GM23338 (cell line): ENCODE results near the gene DNM2. TPM values are rescaled to one million over a fixed set of nuclear protein-coding genes. Genes with fewer than 3 reads are reported as not detected.

Experiments
- ATAC-seq: fragments of 200-7000 bp; cut with Tn5 transposase; 3 replicates; pipeline ENCODE4 v1.9.1; 2020
- DNase-seq: peaks from one replicate; pipeline ENCODE4 v3.0.0-alpha.2; 2015; ENCODE audit warnings: low spot score
- H2AFZ ChIP-seq: fragments of 200-600 bp; sonication (generic); 2 replicates; pipeline ENCODE4 v1.8.0; 2016; ENCODE audit warnings: antibody characterized with exemption, mild to moderate bottlenecking, moderate library complexity
- H3F3A ChIP-seq: fragments of 200-600 bp; sonication (generic); replicated peaks from 2 replicates; pipeline ENCODE4 v1.8.0; 2017; ENCODE audit warnings: antibody characterized with exemption, mixed run types, low read depth
- H3K27ac ChIP-seq: fragments of 200-600 bp; sonication (generic); 2 replicates; pipeline ENCODE4 v1.6.1; 2016; ENCODE audit warnings: low read depth
- H3K27me3 ChIP-seq: fragments of 200-600 bp; sonication (generic); 2 replicates; pipeline ENCODE4 v1.8.0; 2016; ENCODE audit warnings: mild to moderate bottlenecking, mixed run types, moderate library complexity; ENCODE audit not compliant: insufficient read depth
- H3K36me3 ChIP-seq: fragments of 200-600 bp; sonication (generic); 2 replicates; pipeline ENCODE4 v1.8.0; 2016; ENCODE audit warnings: mild to moderate bottlenecking; ENCODE audit not compliant: insufficient read depth
- H3K4me1 ChIP-seq: fragments of 200-600 bp; sonication (generic); 2 replicates; pipeline ENCODE4 v1.8.0; 2016; ENCODE audit warnings: mild to moderate bottlenecking, moderate library complexity; ENCODE audit not compliant: insufficient read depth
- H3K4me2 ChIP-seq: fragments of 200-600 bp; sonication (generic); 2 replicates; pipeline ENCODE4 v1.7.1; 2017; ENCODE audit warnings: mixed run types
- H3K4me3 ChIP-seq: fragments of 200-600 bp; sonication (generic); 2 replicates; pipeline ENCODE4 v1.6.1; 2016; ENCODE audit warnings: mixed run types
- H3K79me2 ChIP-seq: fragments of 200-600 bp; sonication (generic); replicated peaks from 2 replicates; pipeline ENCODE4 v1.8.0; 2017; ENCODE audit warnings: mild to moderate bottlenecking; ENCODE audit not compliant: insufficient read depth
- H3K9me2 ChIP-seq: fragments of 200-600 bp; sonication (generic); 2 replicates; pipeline ENCODE4 v1.8.0; 2017; ENCODE audit not compliant: insufficient read depth
- H4K20me1 ChIP-seq: fragments of 200-600 bp; sonication (generic); replicated peaks from 2 replicates; pipeline ENCODE4 v1.8.0; 2017; ENCODE audit warnings: mild to moderate bottlenecking; ENCODE audit not compliant: insufficient read depth
- H3K27ac Mint-ChIP-seq: 2 replicates; pipeline ENCODE4 v1.8.0; 2020; ENCODE audit warnings: inconsistent platforms, mild to moderate bottlenecking, moderate library complexity, mixed read lengths
- H3K27me3 Mint-ChIP-seq: 3 replicates; pipeline ENCODE4 v1.8.0; 2022; ENCODE audit warnings: low read depth, mild to moderate bottlenecking, moderate library complexity, mixed read lengths, inconsistent platforms; ENCODE audit not compliant: insufficient read depth, poor library complexity
- H3K36me3 Mint-ChIP-seq: 3 replicates; pipeline ENCODE4 v1.8.0; 2021; ENCODE audit warnings: low read depth, mild to moderate bottlenecking, inconsistent platforms, moderate library complexity, mixed read lengths
- H3K4me1 Mint-ChIP-seq: 3 replicates; pipeline ENCODE4 v1.8.0; 2020; ENCODE audit warnings: mild to moderate bottlenecking, inconsistent platforms, mixed read lengths
- H3K4me3 Mint-ChIP-seq: 3 replicates; pipeline ENCODE4 v1.8.0; 2021; ENCODE audit warnings: moderate library complexity, mild to moderate bottlenecking, inconsistent platforms, mixed read lengths
- H3K9me3 Mint-ChIP-seq: 3 replicates; pipeline ENCODE4 v1.8.0; 2020; ENCODE audit warnings: moderate library complexity, mild to moderate bottlenecking, inconsistent platforms, mixed read lengths
- CREB1 ChIP-seq: fragments of 250-450 bp; sonication (Bioruptor Pico); IDR thresholded peaks from 2 replicates; pipeline ENCODE4 v1.5.0; 2020; ENCODE audit warnings: low read depth, mild to moderate bottlenecking, moderate library complexity
- EZH2 ChIP-seq: fragments of 200-600 bp; sonication (generic); IDR thresholded peaks from one replicate; pipeline ENCODE4 v1.8.0; 2017; ENCODE audit warnings: antibody characterized with exemption, mild to moderate bottlenecking, low read depth; ENCODE audit not compliant: unreplicated experiment
- EZH2phosphoT487 ChIP-seq: fragments of 200-600 bp; sonication (generic); IDR thresholded peaks from one replicate; pipeline ENCODE4 v1.8.1; 2018; ENCODE audit warnings: antibody characterized with exemption; ENCODE audit not compliant: unreplicated experiment
- JUNB ChIP-seq: IDR thresholded peaks from one replicate; pipeline ENCODE4 v1.6.1; 2016; ENCODE audit warnings: antibody characterized with exemption; ENCODE audit not compliant: unreplicated experiment
- NANOG ChIP-seq: IDR thresholded peaks from 2 replicates; pipeline ENCODE4 v1.6.1; 2016; ENCODE audit warnings: antibody characterized with exemption, borderline replicate concordance
- POLR2AphosphoS5 ChIP-seq: IDR thresholded peaks from 2 replicates; pipeline ENCODE4 v1.6.1; 2016; ENCODE audit warnings: antibody characterized with exemption, low read depth
- STAT1 ChIP-seq: IDR thresholded peaks from one replicate; pipeline ENCODE4 v1.6.1; 2016; ENCODE audit warnings: antibody characterized with exemption; ENCODE audit not compliant: unreplicated experiment
- ZNF331 ChIP-seq: fragments of 250-450 bp; sonication (Bioruptor Pico); IDR thresholded peaks from 2 replicates; pipeline ENCODE4 v1.5.0; 2020; ENCODE audit warnings: low read depth, mild to moderate bottlenecking, moderate library complexity
- polyA plus RNA-seq: library from polyadenylated mRNA; unstranded; fragments of >200 nt; fragmentation: Nextera tagmentation; extraction: Ambion mirVana; gene quantifications from 2 replicates; pipeline ENCODE4 v1.2.1, GENCODE V29; 2016
- total RNA-seq: library from RNA; depleted of rRNA; stranded (reverse); fragments of >200 nt; shearing (Covaris generic); gene quantifications from 2 replicates; pipeline ENCODE4 v1.2.3, GENCODE V29; 2014
- TF ChIP-seq, protein P1 (sequence below): IDR thresholded peaks from one replicate; pipeline ENCODE4 v1.6.1; 2018; ENCODE audit warnings: antibody characterized with exemption; ENCODE audit not compliant: unreplicated experiment
- TF ChIP-seq, protein P2 (sequence below), 2 experiments: fragments of 200-600 bp in 1 of 2; sonication (generic) in 1 of 2; conservative IDR thresholded peaks; 2 replicates each; pipeline versions ENCODE4 v1.5.1 to v1.6.1; 2016 to 2017; ENCODE audit warnings: antibody characterized with exemption in 2 of 2, low read depth in 2 of 2, mild to moderate bottlenecking in 2 of 2, moderate library complexity in 1 of 2

The DNM2 gene
- total and polyA plus RNA-seq, 2 experiments from 2014 or later = 40.7 to 138 TPM

GRCh38 chr19:10789866-10790265 is 72.0 kb downstream of the DNM2 start (continued):
- TF ChIP-seq, protein P1, sequence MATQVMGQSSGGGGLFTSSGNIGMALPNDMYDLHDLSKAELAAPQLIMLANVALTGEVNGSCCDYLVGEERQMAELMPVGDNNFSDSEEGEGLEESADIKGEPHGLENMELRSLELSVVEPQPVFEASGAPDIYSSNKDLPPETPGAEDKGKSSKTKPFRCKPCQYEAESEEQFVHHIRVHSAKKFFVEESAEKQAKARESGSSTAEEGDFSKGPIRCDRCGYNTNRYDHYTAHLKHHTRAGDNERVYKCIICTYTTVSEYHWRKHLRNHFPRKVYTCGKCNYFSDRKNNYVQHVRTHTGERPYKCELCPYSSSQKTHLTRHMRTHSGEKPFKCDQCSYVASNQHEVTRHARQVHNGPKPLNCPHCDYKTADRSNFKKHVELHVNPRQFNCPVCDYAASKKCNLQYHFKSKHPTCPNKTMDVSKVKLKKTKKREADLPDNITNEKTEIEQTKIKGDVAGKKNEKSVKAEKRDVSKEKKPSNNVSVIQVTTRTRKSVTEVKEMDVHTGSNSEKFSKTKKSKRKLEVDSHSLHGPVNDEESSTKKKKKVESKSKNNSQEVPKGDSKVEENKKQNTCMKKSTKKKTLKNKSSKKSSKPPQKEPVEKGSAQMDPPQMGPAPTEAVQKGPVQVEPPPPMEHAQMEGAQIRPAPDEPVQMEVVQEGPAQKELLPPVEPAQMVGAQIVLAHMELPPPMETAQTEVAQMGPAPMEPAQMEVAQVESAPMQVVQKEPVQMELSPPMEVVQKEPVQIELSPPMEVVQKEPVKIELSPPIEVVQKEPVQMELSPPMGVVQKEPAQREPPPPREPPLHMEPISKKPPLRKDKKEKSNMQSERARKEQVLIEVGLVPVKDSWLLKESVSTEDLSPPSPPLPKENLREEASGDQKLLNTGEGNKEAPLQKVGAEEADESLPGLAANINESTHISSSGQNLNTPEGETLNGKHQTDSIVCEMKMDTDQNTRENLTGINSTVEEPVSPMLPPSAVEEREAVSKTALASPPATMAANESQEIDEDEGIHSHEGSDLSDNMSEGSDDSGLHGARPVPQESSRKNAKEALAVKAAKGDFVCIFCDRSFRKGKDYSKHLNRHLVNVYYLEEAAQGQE = no peak
- TF ChIP-seq EZH2 (no peak), ZNF331 (CRISPR knock-in tag) (no peak), EZH2phosphoT487 (no peak), CREB1 (CRISPR knock-in tag) (no peak), STAT1 (no peak), JUNB (no peak)
- TF ChIP-seq, protein P2, sequence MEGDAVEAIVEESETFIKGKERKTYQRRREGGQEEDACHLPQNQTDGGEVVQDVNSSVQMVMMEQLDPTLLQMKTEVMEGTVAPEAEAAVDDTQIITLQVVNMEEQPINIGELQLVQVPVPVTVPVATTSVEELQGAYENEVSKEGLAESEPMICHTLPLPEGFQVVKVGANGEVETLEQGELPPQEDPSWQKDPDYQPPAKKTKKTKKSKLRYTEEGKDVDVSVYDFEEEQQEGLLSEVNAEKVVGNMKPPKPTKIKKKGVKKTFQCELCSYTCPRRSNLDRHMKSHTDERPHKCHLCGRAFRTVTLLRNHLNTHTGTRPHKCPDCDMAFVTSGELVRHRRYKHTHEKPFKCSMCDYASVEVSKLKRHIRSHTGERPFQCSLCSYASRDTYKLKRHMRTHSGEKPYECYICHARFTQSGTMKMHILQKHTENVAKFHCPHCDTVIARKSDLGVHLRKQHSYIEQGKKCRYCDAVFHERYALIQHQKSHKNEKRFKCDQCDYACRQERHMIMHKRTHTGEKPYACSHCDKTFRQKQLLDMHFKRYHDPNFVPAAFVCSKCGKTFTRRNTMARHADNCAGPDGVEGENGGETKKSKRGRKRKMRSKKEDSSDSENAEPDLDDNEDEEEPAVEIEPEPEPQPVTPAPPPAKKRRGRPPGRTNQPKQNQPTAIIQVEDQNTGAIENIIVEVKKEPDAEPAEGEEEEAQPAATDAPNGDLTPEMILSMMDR (conservative IDR thresholded peaks at IDR 0.05; ENCODE audit: low read depth in 2 of 2) = no peak

DNA sequence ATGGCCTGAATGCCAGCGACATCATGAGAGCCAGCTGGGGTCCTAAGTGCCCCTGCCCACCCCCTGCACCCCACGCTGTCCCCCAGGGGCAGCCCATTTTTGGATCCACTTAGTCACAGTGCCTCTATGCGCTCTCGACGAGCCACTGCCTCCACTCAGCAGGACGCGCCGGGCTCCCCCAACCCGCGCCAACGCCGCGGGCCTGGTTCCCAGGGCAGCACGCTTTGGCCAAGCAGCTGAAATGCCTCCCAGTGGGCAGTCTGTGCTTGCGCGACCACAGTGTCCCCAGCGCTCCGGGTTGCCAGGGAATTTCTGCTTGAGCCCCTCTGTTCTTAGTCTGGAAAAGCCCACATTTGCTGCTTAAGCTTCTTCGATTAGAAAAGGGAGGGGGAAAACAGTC is 78.8 kb downstream of the DNM2 start:
- DNase-seq (peak; percentile 23), ATAC-seq (peak; percentile 59)
- H3K27ac Mint-ChIP-seq = no peak overlapping the region
- Histone ChIP-seq H3K4me3 (no peak overlapping the region), H3K36me3 (peaks cover 13% of the 10 kb centered on the region), H3K79me2 (no peaks in the 10 kb centered on the region), H2AFZ (no peak overlapping the region), H4K20me1 (no peaks in the 10 kb centered on the region; the same call in 1 of the 2 replicates), H3K4me1 (no peaks in the 10 kb centered on the region), H3K27me3 (no peaks in the 10 kb centered on the region), H3F3A (no peaks in the 10 kb centered on the region; the same call in 1 of the 2 replicates), H3K4me2 (no peak overlapping the region), H3K27ac (peak overlapping the region; percentile 26; the same call in 1 of the 2 replicates), H3K9me2 (no peaks in the 10 kb centered on the region)
- H3K4me3 Mint-ChIP-seq = no peak overlapping the region
- no peaks in the 10 kb centered on the region for H3K9me3 Mint-ChIP-seq
- peaks cover 27% of the 10 kb centered on the region for H3K36me3 Mint-ChIP-seq
- no peaks in the 10 kb centered on the region for H3K4me1 Mint-ChIP-seq
- peaks cover 3% of the 10 kb centered on the region for H3K27me3 Mint-ChIP-seq
- TF ChIP-seq CREB1 (CRISPR knock-in tag) = no peak
- no peak for TF ChIP-seq POLR2AphosphoS5
- no peak for TF ChIP-seq JUNB
- TF ChIP-seq EZH2 = no peak
- TF ChIP-seq, protein P1 = no peak
- TF ChIP-seq ZNF331 (CRISPR knock-in tag) = no peak
- no peak for TF ChIP-seq NANOG
- TF ChIP-seq EZH2phosphoT487 = no peak
- TF ChIP-seq, protein P2 (conservative IDR thresholded peaks at IDR 0.05; ENCODE audit: low read depth in 2 of 2) = no peak
